Aorta (tissue), 5 donors: ENCODE results near the gene FRK. TPM values are rescaled to one million over a fixed set of nuclear protein-coding genes. Genes with fewer than 3 reads are reported as not detected.
"Not testable (repeated sequence)": the region's sequence is repeated elsewhere in the genome, so short reads cannot be mapped to it uniquely, and the experiment has no call there.

Source experiments
- ATAC-seq: fragments of 200-7000 bp; cut with Tn5 transposase; one replicate; pipeline ENCODE4 v1.9.1; 2022; ENCODE audit warnings: moderate library complexity; ENCODE audit not compliant: low FRiP score
- DNase-seq, 2 donors: peaks; one replicate each; pipeline ENCODE4 v3.0.0-alpha.2; 2020
- H3K27ac ChIP-seq, 2 donors: one replicate each; pipeline ENCODE4 v1.5.1; 2013; ENCODE audit warnings: low read length in 2 of 2, mild to moderate bottlenecking in 2 of 2, moderate library complexity in 2 of 2, control low read depth in 1 of 2, inconsistent platforms in 1 of 2, low read depth in 1 of 2
- H3K27me3 ChIP-seq, 2 donors: one replicate each; pipeline ENCODE4 v1.6.1; 2013; ENCODE audit warnings: control low read depth in 1 of 2, low read length in 1 of 2, mild to moderate bottlenecking in 1 of 2, moderate library complexity in 1 of 2; ENCODE audit not compliant: insufficient read depth in 2 of 2, control insufficient read depth in 1 of 2
- H3K36me3 ChIP-seq, 2 donors: one replicate each; pipeline ENCODE4 v1.6.1; 2013; ENCODE audit warnings: control low read depth in 1 of 2, low read length in 1 of 2, mild to moderate bottlenecking in 1 of 2; ENCODE audit not compliant: insufficient read depth in 2 of 2, control insufficient read depth in 1 of 2
- H3K4me1 ChIP-seq, 2 donors: one replicate each; pipeline ENCODE4 v1.6.1; 2013; ENCODE audit warnings: low read length in 2 of 2, control low read depth in 1 of 2, mild to moderate bottlenecking in 1 of 2, moderate library complexity in 1 of 2; ENCODE audit not compliant: insufficient read depth in 2 of 2, control insufficient read depth in 1 of 2
- H3K4me3 ChIP-seq, 2 donors: one replicate each; pipeline ENCODE4 v1.5.1; 2013; ENCODE audit warnings: low read length in 2 of 2, control low read depth in 1 of 2, mild to moderate bottlenecking in 1 of 2
- H3K9me3 ChIP-seq: one replicate; pipeline ENCODE4 v1.6.1; 2013; ENCODE audit warnings: mild to moderate bottlenecking, low read length; ENCODE audit not compliant: control insufficient read depth
- WGBS, 2 donors: extraction: QIAGEN DNeasy Blood & Tissue Kit; methylation state at CpG; one replicate each; pipeline ENCODE4 v1.1.7; 2013; 5-methylcytosine and 5-hydroxymethylcytosine counted together
- intact Hi-C, 2 donors: fragments of 100-400 bp; cut with DNase I; formaldehyde crosslinking; loops; one replicate each; pipeline versions ENCODE4 v1.14.2 to v1.15.0; 2022
- polyA plus RNA-seq, 2 donors: library from polyadenylated mRNA; stranded (reverse); fragments of 200-250 nt; gene quantifications; one replicate each; pipeline ENCODE4 v1.2.3, GENCODE V29; 2013
- total RNA-seq, 2 donors: library from RNA; stranded (reverse); fragmentation: NEBNext Ultra II Directional; extraction: Animal tissue kit (Norgen Biotek cat#: 25700); gene quantifications; one replicate each; pipeline ENCODE4 v1.2.1, GENCODE V29; 2021
- donor health status: healthy with polysubstance abuse.
- donor health status: Bipolar disorder and iron deficiency.
- donor health status: DM: no; HTN: no; CAD: no.
- donor health status: DM: no; HTN: no; CAD: no.
- donor health status: DM: yes; HTN: yes; CAD: no.

The FRK gene
- total and polyA plus RNA-seq, 4 donors, result 1.8 to 18.3 (median 6.0) TPM

GRCh38 chr6:116100419-116101301, 40.0 kb upstream of the FRK start, which contains the start of gene NT5DC1:
TSS of gene NT5DC1 (plus strand) at chr6:116100853. CDS start at chr6:116100931, 78 bp downstream.
- Histone ChIP-seq H3K4me3 (peak within 1 kb of the TSS; percentile 74 to 92), H3K36me3 (no peaks in the 10 kb centered on the region), H3K27ac (peak within 1 kb of the TSS; percentile 89 to 93), H3K9me3 (no peaks in the 10 kb centered on the region), H3K4me1 (peaks cover 4 to 8% of the 10 kb centered on the region in 2 donors), H3K27me3 (no peaks in the 10 kb centered on the region)
- WGBS, 2 donors, result 0% methylated on average over 70 to 87 of the region's 87 CpGs
- DNase-seq (peak; percentile 91 to 95), ATAC-seq (peak; percentile 96)
- intact Hi-C loops, result loop anchor here in 1 of 2 donors (2.0 to 10.0 kb wide), 3 partner anchors 40 to 556 kb away; partner anchors contain the start of gene FRK

GRCh38 chr6:116099036-116099435, 38.3 kb upstream of the FRK start:
- 71 to 84% methylated on average over 1 of the region's 1 CpG for WGBS, 2 donors
- Histone ChIP-seq H3K4me3 (no peak overlapping the region), H3K27ac (peak overlapping the region in 1 of 2 donors; percentile 9), H3K36me3 (no peaks in the 10 kb centered on the region), H3K27me3 (no peaks in the 10 kb centered on the region), H3K9me3 (no peaks in the 10 kb centered on the region), H3K4me1 (peaks cover 4 to 5% of the 10 kb centered on the region in 2 donors)
- ATAC-seq (no peak), DNase-seq (no peak)
- intact Hi-C loops, result loop anchor here in 1 of 2 donors (2.0 to 10.0 kb wide), 3 partner anchors 42 to 164 kb away; no protein-coding TSS in a partner anchor

GRCh38 chr6:116096979-116097816, 36.5 kb upstream of the FRK start:
- Histone ChIP-seq H3K27ac (no peak overlapping the region), H3K9me3 (no peaks in the 10 kb centered on the region), H3K4me3 (no peak overlapping the region), H3K27me3 (no peaks in the 10 kb centered on the region), H3K36me3 (no peaks in the 10 kb centered on the region), H3K4me1 (no peaks in the 10 kb centered on the region)
- intact Hi-C loops, result loop anchor here (1.0 to 10.0 kb wide), 3 partner anchors 40 to 162 kb away; no protein-coding TSS in a partner anchor
- DNase-seq (no peak), ATAC-seq (no peak)
- WGBS, 2 donors, result 22 to 23% methylated on average over 2 of the region's 2 CpGs

GRCh38 chr6:116096048-116096759, 35.5 kb upstream of the FRK start:
- H3K27me3 ChIP-seq, H3K27ac ChIP-seq, H3K4me1 ChIP-seq, ATAC-seq, H3K4me3 ChIP-seq, H3K36me3 ChIP-seq, H3K9me3 ChIP-seq, DNase-seq: not testable (repeated sequence)
- intact Hi-C loops, result loop anchor here in 1 of 2 donors (5.0 to 10.0 kb wide), 2 partner anchors 39 to 161 kb away; no protein-coding TSS in a partner anchor
- WGBS, 2 donors, result 92 to 98% methylated on average over 9 of the region's 9 CpGs

GRCh38 chr6:116094041-116094440, 33.4 kb upstream of the FRK start:
- intact Hi-C loops, result loop anchor here (2.0 to 10.0 kb wide), 2 partner anchors 37 to 159 kb away; no protein-coding TSS in a partner anchor
- WGBS, 2 donors, result 61 to 63% methylated on average over 7 of the region's 7 CpGs
- DNase-seq (no peak), ATAC-seq (no peak)
- Histone ChIP-seq H3K9me3 (no peaks in the 10 kb centered on the region), H3K4me3 (no peak overlapping the region), H3K36me3 (no peaks in the 10 kb centered on the region), H3K4me1 (peaks cover 0 to 4% of the 10 kb centered on the region in 2 donors), H3K27me3 (no peaks in the 10 kb centered on the region), H3K27ac (peak overlapping the region; percentile 64 to 92)

GRCh38 chr6:116090251-116090650, 29.6 kb upstream of the FRK start:
- intact Hi-C loops, result loop anchor here in 1 of 2 donors (10.0 kb wide), 1 partner anchor 155 kb away; no protein-coding TSS in a partner anchor
- peaks cover 6 to 7% of the 10 kb centered on the region in 2 donors for H3K4me1 ChIP-seq
- no peak for ATAC-seq
- no peaks in the 10 kb centered on the region for H3K9me3 ChIP-seq
- no peak overlapping the region for H3K27ac ChIP-seq
- no peaks in the 10 kb centered on the region for H3K36me3 ChIP-seq
- H3K4me3 ChIP-seq, result no peak overlapping the region
- DNase-seq, result no peak
- H3K27me3 ChIP-seq, result no peaks in the 10 kb centered on the region
- 79 to 90% methylated on average over 2 of the region's 2 CpGs for WGBS, 2 donors

- Histone ChIP-seq H3K9me3 (no peaks in the 10 kb centered on the region), H3K27ac (no peak overlapping the region), H3K4me3 (no peak overlapping the region), H3K4me1 (peaks cover 6 to 12% of the 10 kb centered on the region in 2 donors), H3K27me3 (no peaks in the 10 kb centered on the region), H3K36me3 (no peaks in the 10 kb centered on the region)
- ATAC-seq (no peak), DNase-seq (no peak)
- intact Hi-C loops, result no loop called here
Measured at GRCh38 chr6:116088946-116089345, 28.3 kb upstream of the FRK start.
